GM21367 (cell line): ENCODE results near the gene SMPD1.

Experiments used
- ATAC-seq: cut with Tn5 transposase; IDR thresholded peaks from one replicate; pipeline ENCODE4 v1.9.1; 2021; ENCODE audit not compliant: unreplicated experiment

SMPD1 gene

DNA sequence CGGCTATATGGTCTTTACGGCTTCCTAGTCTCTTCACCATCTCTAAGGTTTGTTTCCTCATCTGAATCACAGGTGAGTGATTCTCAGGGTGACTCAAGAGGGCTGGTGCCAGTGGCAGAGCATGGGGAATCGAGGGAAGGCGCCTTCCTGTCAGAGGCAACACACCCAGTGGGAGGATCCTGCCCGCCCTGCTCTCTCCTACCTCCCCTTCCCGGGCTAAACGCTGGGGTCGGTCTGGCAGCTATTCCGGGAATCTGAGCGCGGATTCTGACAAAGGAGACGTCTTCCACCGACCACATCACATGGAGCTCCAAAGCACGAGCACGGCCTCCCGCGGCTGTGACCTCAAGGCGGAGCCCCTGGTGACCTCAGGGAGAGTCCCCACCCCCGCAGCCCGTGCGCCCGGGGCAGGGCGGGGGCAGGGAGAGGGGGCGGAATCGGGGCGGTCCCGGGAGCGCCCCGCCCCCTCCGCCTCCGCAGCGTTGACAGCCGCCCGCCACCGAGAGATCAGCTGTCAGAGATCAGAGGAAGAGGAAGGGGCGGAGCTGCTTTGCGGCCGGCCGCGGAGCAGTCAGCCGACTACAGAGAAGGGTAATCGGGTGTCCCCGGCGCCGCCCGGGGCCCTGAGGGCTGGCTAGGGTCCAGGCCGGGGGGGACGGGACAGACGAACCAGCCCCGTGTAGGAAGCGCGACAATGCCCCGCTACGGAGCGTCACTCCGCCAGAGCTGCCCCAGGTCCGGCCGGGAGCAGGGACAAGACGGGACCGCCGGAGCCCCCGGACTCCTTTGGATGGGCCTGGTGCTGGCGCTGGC is at the start of gene SMPD1:
SMPD1 (plus strand) TSS at position 570 of the 813 bp plus-strand sequence; CDS start at position 695, 125 bp downstream.
- peak; percentile 97 for ATAC-seq

DNA sequence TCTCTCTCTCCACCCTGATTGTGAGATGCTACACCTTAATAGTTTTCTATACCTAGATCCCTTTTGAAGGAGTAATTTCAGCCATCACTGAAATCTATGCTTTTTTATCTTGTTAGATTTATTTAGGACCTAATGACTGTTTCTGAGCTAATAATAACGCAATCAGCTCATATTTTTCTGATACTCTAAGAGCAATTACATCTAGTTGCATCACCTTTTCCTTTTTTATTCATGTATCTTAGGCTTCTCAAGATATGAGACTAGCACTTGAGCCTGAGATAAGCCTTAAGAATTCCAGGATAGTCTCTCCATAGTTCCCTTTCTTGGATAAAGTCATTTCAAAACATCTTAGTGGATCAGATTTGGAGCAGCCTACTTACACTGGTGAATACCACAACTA is 44.9 kb upstream of the SMPD1 start:
- ATAC-seq: no peak

DNA sequence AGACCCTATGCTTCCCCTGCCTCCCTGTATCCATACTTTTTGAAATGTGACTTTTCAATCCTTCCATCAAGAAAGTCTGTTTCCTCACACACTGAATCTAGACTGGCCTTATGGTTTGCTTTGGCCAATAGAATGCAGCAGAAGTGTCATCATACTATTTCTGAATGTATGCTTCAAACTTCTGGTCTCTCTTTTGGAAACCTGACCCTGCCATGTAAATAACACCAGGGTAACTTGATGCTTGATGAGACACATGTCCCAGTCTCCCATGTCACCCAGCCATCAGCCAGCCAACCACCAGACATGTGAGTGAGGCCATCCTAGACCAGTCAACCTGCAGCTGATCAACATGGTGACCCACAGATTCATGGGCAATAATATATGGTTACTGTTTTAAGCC is 40.2 kb upstream of the SMPD1 start:
- no peak for ATAC-seq

DNA sequence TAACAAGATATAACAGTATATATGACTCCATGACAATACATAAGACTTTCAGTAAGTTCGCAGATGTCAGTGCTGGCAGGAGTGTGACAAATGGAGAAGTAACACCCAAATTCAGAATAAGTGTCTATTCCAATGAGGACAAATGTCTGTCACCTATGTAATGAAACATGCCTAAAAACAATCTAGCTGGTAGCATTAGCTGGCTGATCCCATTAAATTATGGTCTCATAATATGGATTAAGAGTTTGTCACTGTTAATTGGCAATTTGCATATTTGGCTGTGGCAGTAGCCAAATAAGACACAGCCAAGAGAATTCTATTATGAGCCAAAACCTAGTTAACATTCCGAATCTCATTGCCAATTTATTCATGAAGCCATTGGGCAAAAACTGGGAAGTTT is 39.8 kb upstream of the SMPD1 start:
- no peak for ATAC-seq

DNA sequence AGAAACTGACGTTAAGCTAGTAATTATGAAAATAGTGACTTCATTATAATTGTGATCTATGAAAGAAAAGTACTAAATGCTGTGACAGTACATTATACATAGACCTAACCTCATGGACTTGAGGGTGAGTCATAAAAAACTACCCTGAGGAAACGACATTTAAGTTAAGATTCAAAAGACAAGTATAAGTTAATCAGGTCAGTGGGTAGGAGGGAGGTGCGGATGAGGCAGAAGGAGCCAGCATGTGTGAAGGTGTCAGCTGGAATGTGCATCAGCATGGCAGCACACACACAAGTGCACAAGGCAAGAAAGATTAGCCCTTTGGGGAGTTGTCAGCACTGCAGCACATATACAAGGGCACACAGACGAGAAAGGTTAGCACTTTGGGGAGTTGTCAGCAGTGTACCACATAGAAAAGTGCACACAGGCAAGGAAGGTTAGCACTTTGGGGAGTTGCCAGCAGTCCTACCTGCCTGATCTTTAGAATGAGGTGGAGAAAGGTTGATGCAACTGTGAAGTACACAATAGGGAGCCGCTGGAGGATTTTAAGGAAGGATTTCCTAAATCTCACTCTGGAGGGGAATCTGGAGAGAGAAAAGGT is 38.4 kb upstream of the SMPD1 start:
- ATAC-seq: no peak

DNA sequence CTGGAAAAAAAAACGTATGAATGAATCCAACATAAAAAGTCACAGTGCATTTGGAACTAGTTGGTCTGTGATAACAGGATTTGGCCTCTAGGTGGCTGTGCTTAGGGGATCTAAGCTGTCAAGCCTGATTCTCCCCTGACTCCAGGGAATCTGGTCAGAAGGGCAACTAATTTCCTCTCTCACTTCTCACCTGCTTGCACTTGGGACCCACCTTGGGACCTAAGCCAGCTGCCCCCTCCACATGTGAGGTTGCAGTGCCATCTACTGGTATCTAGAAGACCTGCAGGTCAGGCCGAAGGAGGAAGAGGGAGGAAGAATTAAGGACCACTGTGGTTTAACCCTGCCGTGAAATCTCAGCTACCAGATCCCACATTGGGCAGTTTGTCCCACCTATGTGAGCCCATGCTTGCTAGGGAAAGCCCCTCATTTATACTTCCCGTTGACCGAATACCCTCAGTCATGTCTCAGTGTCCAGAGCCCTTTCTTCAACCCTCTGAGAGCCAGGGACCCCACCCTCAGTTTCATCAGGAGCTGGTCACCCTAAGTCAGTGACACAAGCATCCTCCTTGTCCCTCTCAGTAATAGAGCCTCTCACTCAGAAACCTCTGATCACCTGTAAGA is 36.8 kb upstream of the SMPD1 start:
- peak; percentile 62 for ATAC-seq

DNA sequence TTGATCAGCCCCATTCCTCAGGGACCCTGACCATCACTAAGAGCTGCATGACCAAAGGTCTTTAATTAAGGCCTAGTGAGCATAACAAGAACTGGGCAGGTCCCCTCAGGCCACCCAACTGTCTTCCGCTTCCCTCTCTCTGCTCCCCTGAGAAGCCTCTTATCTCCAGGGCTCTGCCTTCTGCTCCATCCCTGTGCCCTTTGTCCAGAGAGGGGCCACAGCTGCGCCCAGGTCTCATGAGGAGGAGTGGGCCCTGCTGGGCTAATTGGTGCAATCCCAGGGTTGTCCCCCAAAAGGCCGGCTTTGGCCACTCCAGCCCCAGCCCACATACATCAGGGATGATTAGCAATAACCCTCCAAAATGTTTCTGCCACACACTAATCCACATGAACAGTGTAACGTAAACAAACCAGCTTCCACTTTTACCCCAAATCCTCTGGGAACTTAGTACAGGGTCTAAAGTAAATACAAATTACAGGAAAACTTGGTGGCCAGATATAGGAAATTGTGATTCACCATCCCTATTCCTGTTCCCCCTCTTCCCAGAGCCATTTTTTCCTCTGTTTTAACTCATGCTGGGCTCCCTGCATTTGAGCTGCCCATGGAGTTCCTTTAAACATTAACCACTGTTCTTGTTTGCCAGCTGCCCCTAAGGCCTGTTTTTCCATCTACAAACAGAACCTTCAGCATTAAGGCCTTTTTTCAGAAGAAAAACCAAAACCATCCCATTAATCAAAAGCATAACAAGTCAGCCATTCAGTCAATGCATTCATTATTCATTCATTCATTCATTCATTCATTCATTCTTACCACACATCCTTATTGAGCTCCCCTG is 35.4 kb upstream of the SMPD1 start:
- ATAC-seq: no peak

DNA sequence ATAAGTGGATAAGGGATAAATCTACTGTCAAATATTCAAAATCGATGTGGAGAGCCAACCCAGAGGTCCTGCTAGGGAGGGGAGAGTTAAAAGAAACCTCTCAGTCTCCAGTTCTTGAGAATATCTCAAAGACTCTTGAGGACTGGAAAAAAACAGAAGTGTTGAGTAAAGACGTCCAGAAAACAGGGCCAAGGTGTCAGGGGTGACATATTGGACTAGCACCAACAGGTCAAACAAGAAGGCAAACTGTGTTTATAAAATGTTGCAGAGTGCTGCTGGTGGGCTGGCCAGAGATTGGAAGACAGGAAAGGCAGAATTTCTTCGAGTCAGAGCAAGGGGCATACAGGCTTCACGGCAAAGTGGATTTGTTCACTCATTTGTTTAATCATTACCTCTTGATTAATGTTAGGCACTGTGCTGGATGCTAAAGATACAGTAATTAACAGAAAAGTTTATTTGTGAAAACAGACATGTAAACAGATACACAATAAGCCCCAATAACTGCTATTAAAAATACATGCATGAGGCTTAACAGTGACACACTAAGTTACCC is 33.7 kb upstream of the SMPD1 start:
- no peak for ATAC-seq

DNA sequence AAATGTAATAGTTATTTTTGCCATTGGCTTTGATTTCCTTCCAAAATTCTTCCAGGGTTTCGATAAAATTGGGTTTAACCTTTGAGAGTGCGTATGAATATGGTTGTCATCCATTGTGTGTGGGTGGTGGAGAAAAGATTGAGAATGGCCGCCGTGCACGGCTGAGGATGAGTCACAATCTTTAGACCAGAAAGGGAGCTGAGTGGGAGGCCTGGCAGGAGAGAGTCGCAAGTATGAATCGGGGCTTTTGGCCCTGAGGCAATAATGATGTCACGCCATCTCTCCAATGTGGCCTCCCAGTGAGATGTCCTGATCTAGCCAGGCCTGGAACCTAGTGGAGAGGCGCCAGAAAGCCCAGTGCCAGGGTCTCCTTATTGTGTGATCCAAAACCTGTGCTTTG is 33.1 kb upstream of the SMPD1 start:
- no peak for ATAC-seq

DNA sequence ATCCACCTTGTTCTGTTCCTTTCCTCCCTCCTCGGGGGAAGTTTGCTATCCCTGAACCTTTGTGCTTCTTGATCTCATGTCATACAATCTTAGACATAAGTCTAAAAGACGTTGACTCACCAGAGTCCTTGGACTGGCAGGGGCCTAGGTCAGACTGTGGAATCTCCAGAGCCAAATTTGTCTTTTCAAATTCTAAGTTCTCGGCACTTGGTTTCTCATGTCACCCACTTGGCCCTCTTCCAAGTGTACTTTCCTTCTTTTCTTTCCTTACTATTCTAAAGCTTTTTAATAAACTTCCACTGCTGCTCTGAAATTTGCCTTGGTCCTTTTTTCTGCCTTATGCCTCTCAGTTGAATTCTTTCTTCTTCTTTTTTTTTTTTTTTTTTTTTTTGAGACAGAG is 30.1 kb upstream of the SMPD1 start:
- no peak for ATAC-seq

DNA sequence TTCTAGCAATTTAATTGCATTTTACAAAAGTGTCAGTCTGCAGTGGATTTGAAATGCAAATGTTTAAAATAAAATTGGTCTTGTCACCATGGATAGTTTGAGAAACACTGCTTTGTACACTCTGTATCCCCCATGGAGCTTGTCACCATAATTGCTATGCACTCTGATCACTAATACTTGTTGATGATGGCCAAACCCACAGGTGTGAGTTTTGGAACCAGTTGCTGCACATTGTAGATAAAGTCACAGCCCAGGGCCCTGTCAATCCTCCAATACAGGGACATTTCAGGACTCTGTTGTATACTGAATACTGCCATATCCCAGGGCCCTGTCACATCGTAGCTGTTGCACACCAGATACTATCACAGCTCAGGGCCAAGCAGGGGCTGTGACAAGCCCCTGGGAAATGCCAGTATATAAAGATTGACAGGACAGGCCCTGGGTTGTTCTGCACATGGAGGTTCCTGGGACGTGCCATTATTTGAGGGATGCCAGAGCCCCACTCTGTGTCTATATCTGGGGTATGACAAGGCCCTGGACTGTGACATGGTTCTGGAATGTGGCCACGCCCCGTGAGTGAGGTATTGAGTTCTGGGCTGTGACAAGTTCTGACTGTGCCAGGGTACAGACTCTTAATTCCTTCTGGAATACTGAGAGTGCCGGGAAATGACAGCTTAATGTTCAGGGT is 27.9 kb upstream of the SMPD1 start:
- ATAC-seq: no peak

DNA sequence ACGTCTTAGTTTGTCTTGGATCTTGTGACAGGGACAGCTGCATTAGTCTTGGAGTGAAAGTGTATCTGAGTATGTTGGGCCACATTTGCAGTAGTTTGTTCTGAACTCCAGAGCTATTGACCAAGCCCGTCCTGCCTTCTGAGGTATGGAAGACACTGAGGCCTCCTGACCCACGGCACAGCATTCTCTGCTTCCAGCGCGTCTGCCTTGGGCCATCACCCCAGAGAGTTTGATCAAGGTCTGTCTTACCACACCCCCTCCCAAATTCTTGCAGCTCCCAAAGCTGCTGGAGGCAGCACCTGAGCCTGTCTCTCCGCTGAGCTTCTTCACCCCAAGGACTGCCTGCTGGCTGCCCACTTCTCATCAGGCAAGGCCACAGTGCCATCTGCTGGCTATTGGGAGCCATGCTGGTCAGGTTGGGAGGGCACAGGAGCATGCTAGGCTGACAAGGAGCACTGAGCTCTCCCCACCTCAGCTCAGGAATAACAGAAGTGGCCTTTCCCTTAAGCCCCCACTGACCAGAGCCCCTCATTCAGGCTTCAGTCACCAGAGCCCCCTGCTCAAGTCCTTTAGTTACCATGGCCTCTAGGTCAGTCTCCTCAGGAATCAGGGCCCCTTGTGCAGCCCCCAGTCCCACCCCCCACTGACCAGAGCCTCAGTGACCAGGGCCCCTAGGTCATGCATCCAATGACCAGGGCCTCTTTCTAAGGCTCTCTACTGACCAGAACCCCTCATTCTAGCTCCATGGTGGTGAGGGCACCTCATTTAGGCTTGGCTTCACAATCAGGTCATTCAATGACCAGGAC is 27.2 kb upstream of the SMPD1 start:
- ATAC-seq: peak; percentile 83

DNA sequence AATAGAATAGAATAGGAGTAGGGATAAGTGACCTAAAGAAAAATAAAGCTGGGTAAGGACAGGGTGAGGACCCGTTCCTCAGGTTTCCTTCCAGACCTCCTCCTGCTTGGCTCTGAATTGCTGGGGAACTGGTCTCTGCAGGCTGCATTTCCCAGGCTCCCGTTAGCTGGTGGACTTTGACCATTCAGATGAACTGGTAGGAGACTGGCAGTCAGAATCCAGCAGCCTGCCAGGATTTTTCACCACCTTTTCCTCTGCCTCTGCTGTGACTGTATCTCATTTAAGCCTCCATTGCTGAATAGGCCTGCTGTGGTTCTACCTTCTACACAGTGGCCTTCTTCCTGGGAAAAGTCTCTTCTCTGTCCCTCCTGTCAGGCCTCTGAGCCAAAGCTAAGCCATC is 24.6 kb upstream of the SMPD1 start:
- no peak for ATAC-seq

DNA sequence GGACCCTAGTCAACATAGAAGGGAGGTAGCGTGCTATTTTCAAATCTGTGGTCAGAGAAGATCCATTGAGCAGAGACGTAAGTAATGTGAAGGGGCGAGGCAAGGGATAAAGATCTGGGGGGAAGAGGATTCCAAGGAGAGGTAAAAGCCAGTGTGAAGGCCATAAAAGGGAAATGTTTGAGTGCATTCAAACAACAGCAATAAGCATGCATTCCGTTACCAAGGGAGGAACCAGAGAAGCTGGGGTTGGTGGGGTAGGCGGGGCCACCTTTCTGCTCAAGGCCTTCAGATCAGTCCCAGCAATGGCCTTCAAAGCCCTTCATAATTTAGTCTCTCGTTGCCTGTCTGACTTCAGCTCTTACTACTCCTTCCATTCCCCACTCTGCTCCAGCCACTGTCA is 18.4 kb upstream of the SMPD1 start:
- no peak for ATAC-seq

DNA sequence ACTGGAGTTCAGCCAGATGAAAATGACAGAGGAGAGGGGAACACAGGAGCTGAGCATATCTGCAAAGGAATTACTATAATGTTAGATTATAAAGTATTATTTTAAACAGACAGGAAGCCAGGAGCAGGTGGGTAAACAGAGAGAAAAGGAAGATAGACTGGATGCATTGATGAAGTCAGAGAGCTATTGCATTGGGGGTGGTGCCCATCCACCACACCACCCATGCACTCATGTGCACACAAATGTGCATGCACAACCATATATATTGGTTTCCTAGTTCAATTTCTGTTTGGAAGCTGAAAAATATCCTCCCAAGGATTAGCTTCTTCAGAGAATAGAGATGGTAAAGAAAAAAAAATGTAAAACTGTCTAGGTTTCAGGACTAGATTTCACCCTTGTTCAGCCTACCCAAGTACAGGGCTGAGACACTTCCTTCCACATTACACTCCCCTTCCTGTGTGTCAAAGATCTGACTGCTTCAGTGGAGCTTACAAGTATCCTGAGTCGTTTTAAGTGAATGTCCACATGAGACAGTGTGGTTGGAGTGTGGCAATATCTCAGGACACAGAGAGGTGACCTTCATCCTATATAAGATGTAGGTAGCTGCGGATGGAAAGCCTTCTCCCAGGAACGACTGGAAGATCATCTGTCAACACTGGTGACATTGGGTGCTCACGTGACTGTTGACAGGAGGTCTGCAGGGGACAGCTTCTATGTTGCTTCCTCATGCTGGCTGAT is 12.2 kb upstream of the SMPD1 start:
- ATAC-seq: no peak

DNA sequence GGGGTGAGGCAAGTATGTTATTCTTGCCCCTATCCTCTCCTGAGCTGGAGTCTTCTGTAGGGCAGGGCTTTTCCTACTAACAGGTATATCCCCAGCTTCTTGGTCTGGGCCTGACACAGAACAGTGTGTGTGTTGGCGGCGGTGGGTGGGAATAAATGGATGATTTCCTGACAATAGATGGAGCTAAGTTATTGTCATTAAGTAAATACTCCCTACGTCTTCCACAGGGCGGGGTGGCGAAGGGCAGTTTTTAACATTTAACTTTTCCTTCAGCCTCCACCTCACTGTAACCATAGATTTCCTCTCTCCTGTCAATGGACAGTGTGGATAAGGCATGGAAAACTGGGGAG is 11.7 kb upstream of the SMPD1 start:
- no peak for ATAC-seq

DNA sequence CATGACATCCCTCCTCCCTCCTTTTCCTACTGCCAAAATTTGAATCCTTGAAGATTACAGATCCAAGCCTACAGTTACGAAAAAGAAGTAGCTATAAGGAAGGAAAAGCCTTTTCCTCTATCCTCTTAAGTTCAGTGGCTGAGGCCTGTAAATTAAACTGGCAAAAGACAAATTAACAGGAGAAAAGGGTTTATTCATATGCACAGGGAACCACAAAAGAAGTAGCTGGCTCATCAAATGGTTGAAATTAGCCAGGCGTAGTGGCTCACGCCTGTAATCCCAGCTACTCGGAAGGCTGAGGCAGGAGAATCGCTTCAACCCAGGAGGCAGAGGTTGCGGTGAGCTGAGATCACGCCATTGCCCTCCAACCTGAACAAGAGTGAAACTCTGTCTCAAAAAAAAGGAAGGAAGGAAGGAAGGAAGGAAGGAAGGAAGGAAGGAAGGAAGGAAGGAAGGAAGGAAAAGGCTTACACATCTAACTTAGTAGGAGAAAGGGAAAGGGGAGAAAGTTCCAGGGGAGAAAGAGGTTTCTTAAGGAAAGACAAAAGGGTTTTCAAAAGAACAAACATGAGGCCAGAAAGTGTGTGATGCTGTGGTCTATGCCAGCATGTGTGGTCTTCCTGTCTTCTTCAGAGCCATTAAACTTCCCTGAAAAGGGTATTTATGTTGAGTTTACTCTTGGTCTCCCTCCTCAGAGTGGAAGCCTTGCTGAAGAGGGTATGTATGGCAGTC is 5.1 kb upstream of the SMPD1 start:
- no peak for ATAC-seq

DNA sequence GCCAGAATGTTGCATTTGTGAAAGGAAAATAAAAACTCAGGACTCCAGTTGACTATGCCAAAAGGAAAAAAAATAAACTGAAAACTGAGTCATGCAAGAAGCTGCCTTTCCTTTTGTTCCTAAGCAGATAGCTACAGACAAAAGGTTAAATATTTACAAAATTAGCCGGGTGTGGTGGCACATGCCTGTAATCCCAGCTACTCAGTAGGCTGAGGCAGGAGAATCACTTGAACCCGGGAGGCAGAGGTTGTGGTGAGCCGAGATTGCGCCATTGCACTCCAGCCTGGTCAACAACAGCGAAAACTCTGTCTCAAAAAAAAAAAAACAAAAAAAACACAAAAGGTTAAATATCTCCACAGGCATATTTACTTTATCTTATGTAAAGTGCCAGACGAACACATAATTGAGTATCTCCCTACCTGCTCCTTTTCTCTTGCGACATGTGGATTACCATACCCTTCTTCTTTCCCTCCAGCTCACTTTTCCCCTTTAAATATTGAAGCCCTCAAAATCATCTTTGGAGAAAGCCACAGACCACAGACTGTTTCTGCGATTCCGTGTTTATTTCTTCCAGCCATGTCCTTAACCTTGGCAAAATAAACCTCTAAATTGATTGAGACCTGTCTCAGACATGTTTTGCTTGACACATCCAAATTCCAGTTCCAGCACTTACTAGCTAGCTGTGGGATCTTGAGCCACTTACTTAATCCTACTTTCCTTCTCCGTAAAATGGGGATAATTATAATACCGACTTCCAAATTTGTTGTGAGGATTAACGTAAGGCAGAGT is 2.3 kb upstream of the SMPD1 start:
- no peak for ATAC-seq
